HG03575 (cell line): ENCODE measurements around the gene IL17RE.
"Not testable (repeated sequence)": the region's sequence is repeated elsewhere in the genome, so short reads cannot be mapped to it uniquely, and the experiment has no call there.

Experiments used
- ATAC-seq: cut with Tn5 transposase; IDR thresholded peaks from one replicate; pipeline ENCODE4 v1.9.1; 2021; ENCODE audit not compliant: unreplicated experiment, insufficient number of reproducible peaks, low FRiP score; ENCODE audit errors: extremely low read depth

IL17RE gene

DNA sequence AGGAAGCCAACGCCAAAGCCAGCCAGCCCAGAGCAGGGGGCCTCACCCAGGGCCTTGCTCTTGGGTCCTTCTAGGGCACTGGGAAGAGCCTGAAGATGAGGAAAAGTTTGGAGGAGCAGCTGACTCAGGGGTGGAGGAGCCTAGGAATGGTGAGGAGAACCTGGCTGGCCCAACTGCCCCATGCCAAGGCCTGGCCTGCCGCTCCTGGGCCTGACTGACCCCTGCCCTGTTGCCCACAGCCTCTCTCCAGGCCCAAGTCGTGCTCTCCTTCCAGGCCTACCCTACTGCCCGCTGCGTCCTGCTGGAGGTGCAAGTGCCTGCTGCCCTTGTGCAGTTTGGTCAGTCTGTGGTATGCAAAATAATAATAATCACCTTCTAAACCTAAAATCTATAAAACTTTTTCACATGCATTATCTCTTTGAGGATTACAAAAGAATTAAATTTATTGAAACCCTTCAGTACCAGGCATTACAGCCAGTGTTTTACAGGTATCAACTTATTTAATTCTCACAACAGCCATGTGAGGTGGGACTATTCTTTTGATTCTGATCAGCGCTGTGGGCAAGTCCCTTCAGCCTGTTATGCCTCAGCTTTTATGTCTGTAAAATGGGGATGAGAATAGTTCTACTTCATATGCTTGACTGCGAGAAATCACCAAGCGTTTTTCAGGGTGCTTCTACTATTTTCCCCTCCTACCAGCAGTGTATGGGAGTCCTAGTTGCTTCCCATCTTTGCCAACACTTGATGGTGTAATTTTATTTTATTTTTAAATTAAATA is 15.8 kb downstream of the IL17RE start:
- no peak for ATAC-seq

DNA sequence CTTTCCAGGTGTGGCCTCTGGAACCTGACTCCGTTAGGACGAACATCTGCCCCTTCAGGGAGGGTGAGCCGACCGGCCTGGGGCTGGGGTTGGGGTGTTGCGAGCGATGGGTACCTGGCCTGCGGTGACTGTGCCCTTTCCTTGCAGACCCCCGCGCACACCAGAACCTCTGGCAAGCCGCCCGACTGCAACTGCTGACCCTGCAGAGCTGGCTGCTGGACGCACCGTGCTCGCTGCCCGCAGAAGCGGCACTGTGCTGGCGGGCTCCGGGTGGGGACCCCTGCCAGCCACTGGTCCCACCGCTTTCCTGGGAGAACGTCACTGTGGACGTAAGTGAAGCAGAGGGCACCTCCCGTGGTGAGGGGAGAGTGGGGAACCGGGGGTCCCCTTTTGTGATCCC is 25.5 kb downstream of the IL17RE start:
- no peak for ATAC-seq

- ATAC-seq = no peak
Observed at GRCh38 chr3:9930804-9931418, 28.3 kb downstream of the IL17RE start.

- no peak for ATAC-seq
Observed at GRCh38 chr3:9932535-9932842, 29.8 kb downstream of the IL17RE start.

DNA sequence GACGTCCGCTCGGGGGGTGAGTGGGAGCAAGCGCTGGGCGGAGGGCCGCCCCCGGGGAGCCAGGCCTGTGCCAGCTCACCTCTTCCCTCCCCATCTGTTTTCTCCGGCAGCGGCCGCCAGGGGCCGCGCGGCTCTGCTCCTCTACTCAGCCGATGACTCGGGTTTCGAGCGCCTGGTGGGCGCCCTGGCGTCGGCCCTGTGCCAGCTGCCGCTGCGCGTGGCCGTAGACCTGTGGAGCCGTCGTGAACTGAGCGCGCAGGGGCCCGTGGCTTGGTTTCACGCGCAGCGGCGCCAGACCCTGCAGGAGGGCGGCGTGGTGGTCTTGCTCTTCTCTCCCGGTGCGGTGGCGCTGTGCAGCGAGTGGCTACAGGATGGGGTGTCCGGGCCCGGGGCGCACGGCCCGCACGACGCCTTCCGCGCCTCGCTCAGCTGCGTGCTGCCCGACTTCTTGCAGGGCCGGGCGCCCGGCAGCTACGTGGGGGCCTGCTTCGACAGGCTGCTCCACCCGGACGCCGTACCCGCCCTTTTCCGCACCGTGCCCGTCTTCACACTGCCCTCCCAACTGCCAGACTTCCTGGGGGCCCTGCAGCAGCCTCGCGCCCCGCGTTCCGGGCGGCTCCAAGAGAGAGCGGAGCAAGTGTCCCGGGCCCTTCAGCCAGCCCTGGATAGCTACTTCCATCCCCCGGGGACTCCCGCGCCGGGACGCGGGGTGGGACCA is 30.4 kb downstream of the IL17RE start:
- ATAC-seq = no peak

DNA sequence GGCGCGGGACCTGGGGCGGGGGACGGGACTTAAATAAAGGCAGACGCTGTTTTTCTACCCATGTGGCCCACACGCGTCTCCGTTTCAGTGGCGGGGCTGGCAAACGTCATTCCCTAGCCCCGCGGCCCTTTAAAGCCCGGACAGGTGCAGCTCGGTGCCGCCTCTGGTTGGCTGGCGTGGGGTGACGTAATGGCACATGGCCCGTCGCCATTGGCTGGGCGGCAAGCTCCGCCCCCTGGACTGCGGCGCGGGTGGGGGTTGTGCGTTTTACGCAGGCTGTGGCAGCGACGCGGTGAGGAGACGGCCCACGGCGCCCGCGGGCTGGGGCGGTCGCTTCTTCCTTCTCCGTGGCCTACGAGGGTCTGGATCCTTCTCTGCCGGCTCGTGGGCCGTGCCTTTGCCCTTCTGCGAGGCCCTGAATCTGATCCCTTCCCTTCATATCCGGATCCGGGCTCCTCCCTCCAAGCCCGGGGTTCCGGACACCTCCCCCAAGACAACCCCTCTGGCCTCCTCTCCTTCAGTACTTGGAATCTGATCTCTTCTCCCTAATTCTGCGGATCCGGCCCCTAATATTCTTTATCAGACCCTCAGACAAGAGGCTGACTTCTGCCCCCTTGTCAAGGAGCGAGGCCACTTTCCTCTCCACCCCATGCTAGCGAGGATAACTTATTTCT is 31.1 kb downstream of the IL17RE start, which contains the start of gene CRELD1:
Gene CRELD1 (plus strand): TSS at position 274 of the 674 bp plus-strand sequence. CDS start 605 bp downstream, outside the sequence.
- ATAC-seq = peak; percentile 86

GRCh38 chr3:9934235-9934621 is 31.6 kb downstream of the IL17RE start:
- no peak for ATAC-seq

DNA sequence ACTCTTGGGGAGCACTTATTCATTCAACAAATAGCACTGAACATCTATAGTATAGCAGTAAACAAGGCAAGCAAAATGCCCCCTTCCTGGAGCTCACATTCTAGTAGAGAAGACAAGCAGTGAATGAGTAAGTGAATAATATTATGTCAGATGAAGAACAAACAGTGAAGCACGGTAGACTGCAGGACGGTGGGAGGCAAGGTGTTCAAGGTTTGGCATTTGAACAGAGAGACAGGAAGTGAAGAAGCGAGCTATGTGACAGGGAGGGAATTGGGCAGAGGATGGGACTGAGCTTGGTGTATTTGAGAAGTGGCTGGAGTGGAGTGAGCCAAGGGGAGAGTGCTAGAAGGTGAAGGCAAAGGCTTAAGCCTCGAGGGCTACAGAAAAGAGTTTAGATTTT is 32.3 kb downstream of the IL17RE start:
- ATAC-seq = no peak

GRCh38 chr3:9935966-9936510 is 33.4 kb downstream of the IL17RE start:
- no peak for ATAC-seq

GRCh38 chr3:9937486-9938238 is 35.0 kb downstream of the IL17RE start:
- no peak for ATAC-seq

DNA sequence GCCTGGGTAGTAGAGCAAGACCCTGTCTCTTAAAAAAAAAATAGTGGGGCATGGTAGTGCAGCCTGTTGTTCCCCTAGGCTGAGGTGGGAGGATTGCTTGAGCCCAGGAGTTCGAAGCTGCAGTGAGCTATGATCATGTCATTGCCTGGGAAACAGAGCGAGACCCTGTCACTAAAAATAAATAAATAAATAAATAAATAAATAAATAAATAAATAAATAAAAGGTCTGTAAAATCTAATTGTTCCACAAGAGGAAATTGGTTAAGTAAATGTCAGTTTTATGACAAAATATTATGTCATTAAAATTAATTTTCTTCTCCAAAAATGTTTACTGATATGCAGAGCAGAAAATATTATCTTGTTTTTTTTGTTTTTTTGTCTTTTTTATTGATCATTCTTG is 36.3 kb downstream of the IL17RE start:
- ATAC-seq = no peak

GRCh38 chr3:9939906-9940305 is 37.3 kb downstream of the IL17RE start:
- ATAC-seq = not testable (repeated sequence)

DNA sequence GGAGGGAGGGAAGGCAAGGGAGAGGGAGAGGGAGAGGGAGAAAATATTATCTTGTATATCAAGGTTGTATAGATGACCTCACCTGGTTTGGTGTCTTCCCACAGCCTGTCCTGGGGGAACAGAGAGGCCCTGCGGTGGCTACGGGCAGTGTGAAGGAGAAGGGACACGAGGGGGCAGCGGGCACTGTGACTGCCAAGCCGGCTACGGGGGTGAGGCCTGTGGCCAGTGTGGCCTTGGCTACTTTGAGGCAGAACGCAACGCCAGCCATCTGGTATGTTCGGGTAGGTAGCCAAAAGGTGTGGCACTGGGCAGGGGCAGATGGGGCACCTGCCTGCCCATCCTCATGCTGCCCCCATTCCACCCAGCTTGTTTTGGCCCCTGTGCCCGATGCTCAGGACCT is 38.1 kb downstream of the IL17RE start:
- no peak for ATAC-seq

DNA sequence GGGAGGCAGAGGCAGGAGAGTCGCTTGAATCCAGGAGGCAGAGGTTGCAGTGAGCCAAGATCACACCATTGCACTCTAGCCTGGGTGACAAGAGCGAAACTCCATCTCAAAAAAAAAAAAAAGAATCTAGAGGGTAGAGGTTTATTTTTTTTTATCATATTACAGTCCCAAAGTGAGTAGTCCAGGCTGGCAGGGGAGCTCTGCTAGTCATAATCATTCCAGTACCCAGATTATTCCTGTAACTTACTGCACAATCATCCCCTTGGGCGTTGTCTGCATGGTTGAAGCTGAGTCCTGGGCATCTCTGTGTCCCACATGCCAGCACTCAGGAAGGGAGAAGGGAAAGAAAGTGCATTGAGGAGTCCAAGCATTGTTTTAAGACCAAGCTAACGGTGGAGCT is 39.5 kb downstream of the IL17RE start:
- no peak for ATAC-seq

- no peak for ATAC-seq
Observed at GRCh38 chr3:9942934-9943690, 40.5 kb downstream of the IL17RE start.

DNA sequence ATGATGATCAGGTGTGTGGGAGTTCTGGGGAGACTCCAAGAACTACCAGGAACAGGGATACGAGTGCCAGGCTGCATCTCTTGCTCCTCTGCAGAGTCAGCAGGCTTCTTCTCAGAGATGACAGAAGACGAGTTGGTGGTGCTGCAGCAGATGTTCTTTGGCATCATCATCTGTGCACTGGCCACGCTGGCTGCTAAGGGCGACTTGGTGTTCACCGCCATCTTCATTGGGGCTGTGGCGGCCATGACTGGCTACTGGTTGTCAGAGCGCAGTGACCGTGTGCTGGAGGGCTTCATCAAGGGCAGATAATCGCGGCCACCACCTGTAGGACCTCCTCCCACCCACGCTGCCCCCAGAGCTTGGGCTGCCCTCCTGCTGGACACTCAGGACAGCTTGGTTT is 41.6 kb downstream of the IL17RE start:
- no peak for ATAC-seq

- no peak for ATAC-seq
Observed at GRCh38 chr3:9945358-9945757, 42.7 kb downstream of the IL17RE start.
